Measurements from ENCODE around the gene MED26. TPM values are rescaled to one million over a fixed set of nuclear protein-coding genes. Genes with fewer than 3 reads are reported as not detected.

MED26 gene
- total and polyA plus RNA-seq, 2 of the 8 experiments (the other 6 are each of a cell fraction or from before 2014, with no cell fraction given): 5.3 to 10.7 TPM

- TF ChIP-seq, protein P1, sequence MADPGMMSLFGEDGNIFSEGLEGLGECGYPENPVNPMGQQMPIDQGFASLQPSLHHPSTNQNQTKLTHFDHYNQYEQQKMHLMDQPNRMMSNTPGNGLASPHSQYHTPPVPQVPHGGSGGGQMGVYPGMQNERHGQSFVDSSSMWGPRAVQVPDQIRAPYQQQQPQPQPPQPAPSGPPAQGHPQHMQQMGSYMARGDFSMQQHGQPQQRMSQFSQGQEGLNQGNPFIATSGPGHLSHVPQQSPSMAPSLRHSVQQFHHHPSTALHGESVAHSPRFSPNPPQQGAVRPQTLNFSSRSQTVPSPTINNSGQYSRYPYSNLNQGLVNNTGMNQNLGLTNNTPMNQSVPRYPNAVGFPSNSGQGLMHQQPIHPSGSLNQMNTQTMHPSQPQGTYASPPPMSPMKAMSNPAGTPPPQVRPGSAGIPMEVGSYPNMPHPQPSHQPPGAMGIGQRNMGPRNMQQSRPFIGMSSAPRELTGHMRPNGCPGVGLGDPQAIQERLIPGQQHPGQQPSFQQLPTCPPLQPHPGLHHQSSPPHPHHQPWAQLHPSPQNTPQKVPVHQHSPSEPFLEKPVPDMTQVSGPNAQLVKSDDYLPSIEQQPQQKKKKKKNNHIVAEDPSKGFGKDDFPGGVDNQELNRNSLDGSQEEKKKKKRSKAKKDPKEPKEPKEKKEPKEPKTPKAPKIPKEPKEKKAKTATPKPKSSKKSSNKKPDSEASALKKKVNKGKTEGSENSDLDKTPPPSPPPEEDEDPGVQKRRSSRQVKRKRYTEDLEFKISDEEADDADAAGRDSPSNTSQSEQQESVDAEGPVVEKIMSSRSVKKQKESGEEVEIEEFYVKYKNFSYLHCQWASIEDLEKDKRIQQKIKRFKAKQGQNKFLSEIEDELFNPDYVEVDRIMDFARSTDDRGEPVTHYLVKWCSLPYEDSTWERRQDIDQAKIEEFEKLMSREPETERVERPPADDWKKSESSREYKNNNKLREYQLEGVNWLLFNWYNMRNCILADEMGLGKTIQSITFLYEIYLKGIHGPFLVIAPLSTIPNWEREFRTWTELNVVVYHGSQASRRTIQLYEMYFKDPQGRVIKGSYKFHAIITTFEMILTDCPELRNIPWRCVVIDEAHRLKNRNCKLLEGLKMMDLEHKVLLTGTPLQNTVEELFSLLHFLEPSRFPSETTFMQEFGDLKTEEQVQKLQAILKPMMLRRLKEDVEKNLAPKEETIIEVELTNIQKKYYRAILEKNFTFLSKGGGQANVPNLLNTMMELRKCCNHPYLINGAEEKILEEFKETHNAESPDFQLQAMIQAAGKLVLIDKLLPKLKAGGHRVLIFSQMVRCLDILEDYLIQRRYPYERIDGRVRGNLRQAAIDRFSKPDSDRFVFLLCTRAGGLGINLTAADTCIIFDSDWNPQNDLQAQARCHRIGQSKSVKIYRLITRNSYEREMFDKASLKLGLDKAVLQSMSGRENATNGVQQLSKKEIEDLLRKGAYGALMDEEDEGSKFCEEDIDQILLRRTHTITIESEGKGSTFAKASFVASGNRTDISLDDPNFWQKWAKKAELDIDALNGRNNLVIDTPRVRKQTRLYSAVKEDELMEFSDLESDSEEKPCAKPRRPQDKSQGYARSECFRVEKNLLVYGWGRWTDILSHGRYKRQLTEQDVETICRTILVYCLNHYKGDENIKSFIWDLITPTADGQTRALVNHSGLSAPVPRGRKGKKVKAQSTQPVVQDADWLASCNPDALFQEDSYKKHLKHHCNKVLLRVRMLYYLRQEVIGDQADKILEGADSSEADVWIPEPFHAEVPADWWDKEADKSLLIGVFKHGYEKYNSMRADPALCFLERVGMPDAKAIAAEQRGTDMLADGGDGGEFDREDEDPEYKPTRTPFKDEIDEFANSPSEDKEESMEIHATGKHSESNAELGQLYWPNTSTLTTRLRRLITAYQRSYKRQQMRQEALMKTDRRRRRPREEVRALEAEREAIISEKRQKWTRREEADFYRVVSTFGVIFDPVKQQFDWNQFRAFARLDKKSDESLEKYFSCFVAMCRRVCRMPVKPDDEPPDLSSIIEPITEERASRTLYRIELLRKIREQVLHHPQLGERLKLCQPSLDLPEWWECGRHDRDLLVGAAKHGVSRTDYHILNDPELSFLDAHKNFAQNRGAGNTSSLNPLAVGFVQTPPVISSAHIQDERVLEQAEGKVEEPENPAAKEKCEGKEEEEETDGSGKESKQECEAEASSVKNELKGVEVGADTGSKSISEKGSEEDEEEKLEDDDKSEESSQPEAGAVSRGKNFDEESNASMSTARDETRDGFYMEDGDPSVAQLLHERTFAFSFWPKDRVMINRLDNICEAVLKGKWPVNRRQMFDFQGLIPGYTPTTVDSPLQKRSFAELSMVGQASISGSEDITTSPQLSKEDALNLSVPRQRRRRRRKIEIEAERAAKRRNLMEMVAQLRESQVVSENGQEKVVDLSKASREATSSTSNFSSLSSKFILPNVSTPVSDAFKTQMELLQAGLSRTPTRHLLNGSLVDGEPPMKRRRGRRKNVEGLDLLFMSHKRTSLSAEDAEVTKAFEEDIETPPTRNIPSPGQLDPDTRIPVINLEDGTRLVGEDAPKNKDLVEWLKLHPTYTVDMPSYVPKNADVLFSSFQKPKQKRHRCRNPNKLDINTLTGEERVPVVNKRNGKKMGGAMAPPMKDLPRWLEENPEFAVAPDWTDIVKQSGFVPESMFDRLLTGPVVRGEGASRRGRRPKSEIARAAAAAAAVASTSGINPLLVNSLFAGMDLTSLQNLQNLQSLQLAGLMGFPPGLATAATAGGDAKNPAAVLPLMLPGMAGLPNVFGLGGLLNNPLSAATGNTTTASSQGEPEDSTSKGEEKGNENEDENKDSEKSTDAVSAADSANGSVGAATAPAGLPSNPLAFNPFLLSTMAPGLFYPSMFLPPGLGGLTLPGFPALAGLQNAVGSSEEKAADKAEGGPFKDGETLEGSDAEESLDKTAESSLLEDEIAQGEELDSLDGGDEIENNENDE (IDR thresholded peaks at IDR 0.05; ENCODE audit: insufficient replicate concordance, low read length): no peak
- TF ChIP-seq MAX (IDR thresholded peaks at IDR 0.05): no peak
- TF ChIP-seq TAF7 (optimal IDR thresholded peaks at IDR 0.05; ENCODE audit: borderline replicate concordance, low read depth, low read length): no peak
- no peak for TF ChIP-seq MAFK (IDR thresholded peaks at IDR 0.05; ENCODE audit: low read depth, low read length)
- TF ChIP-seq TEAD4 (IDR thresholded peaks at IDR 0.05; ENCODE audit: low read depth, low read length): no peak
- no peak for TF ChIP-seq POLR2A (IDR thresholded peaks at IDR 0.05; ENCODE audit: control extremely low read depth in 1 of 2, low read depth in 2 of 2, low read length in 2 of 2)
- no peak for TF ChIP-seq CEBPB (IDR thresholded peaks at IDR 0.05; ENCODE audit: low read depth, low read length)
- no peak for TF ChIP-seq ASH2L (IDR thresholded peaks at IDR 0.05; ENCODE audit: low read length)
- no peak for TF ChIP-seq KDM4A (IDR thresholded peaks at IDR 0.05; ENCODE audit: low read depth, low read length, severe bottlenecking)
- no peak for TF ChIP-seq GTF2F1 (IDR thresholded peaks at IDR 0.05; ENCODE audit: borderline replicate concordance, low read depth, low read length)
These were observed 92.6 kb downstream of the MED26 start (continued) for GRCh38 chr19:16535381-16535780.

Measured in H1 (cell line).